Uterus (tissue), 4 donors: ENCODE measurements around the gene PARP4. TPM values are rescaled to one million over a fixed set of nuclear protein-coding genes. Genes with fewer than 3 reads are reported as not detected.
"Not testable (repeated sequence)": the region's sequence is repeated elsewhere in the genome, so short reads cannot be mapped to it uniquely, and the experiment has no call there.

Experiments used
- DNase-seq, 2 donors: peaks; one replicate each; pipeline ENCODE4 v3.0.0-alpha.2; 2019 to 2020
- H3K27ac ChIP-seq, 2 donors: fragments of 200-600 bp; sonication (generic); 1 replicate in 1 of 2; 2 replicates in 1 of 2; pipeline ENCODE4 v1.5.1; 2016 to 2018
- H3K27me3 ChIP-seq, 2 donors: fragments of 200-600 bp; sonication (generic); one replicate each; pipeline ENCODE4 v1.5.1; 2018 to 2019; ENCODE audit warnings: control low read depth in 1 of 2
- H3K36me3 ChIP-seq, 2 donors: fragments of 200-600 bp; sonication (generic); one replicate each; pipeline ENCODE4 v1.5.1; 2019; ENCODE audit warnings: control low read depth in 1 of 2
- H3K4me1 ChIP-seq, 2 donors: fragments of 200-600 bp; sonication (generic); one replicate each; pipeline ENCODE4 v1.5.1; 2018 to 2019; ENCODE audit warnings: control low read depth in 1 of 2
- H3K4me3 ChIP-seq, 2 donors: fragments of 200-600 bp; sonication (generic); 1 replicate in 1 of 2; 2 replicates in 1 of 2; pipeline ENCODE4 v1.5.1; 2018 to 2019; ENCODE audit warnings: mild to moderate bottlenecking in 1 of 2
- H3K9me3 ChIP-seq, 2 donors: fragments of 200-600 bp; sonication (generic); one replicate each; pipeline ENCODE4 v1.5.1; 2019; ENCODE audit warnings: control low read depth in 1 of 2
- POLR2A ChIP-seq, 2 donors: fragments of 450-650 bp; IDR thresholded peaks; one replicate each; pipeline ENCODE4 v1.6.1; 2016; ENCODE audit warnings: antibody characterized with exemption in 2 of 2, mild to moderate bottlenecking in 1 of 2, moderate library complexity in 1 of 2
- intact Hi-C: fragments of 100-400 bp; cut with DNase I; formaldehyde crosslinking; loops from one replicate; pipeline ENCODE4 v1.15.1; 2023; ENCODE audit warnings: low total_unique reads
- total RNA-seq, 4 donors: library from RNA; depleted of rRNA in 3 of 4; stranded (reverse); fragments of >200 nt in 3 of 4; gene quantifications; one replicate each; pipeline versions ENCODE4 v1.1.0 to v1.2.4, GENCODE V29; 2014 to 2023
- TF ChIP-seq, protein P1 (sequence below), 4 experiments: fragments of 200-600 bp in 2 of 4; fragments of 450-650 bp in 2 of 4; sonication (generic) in 2 of 4; IDR thresholded peaks; one replicate each; pipeline ENCODE4 v1.5.1; 2016 to 2019; ENCODE audit warnings: antibody characterized with exemption in 4 of 4, mild to moderate bottlenecking in 2 of 4, moderate library complexity in 1 of 4
- donor health status: DM: yes; HTN: yes; CAD: no.

PARP4 gene
- 10 to 100 TPM; 19.5 to 59.7 (median 43.1) TPM for total RNA-seq

DNA sequence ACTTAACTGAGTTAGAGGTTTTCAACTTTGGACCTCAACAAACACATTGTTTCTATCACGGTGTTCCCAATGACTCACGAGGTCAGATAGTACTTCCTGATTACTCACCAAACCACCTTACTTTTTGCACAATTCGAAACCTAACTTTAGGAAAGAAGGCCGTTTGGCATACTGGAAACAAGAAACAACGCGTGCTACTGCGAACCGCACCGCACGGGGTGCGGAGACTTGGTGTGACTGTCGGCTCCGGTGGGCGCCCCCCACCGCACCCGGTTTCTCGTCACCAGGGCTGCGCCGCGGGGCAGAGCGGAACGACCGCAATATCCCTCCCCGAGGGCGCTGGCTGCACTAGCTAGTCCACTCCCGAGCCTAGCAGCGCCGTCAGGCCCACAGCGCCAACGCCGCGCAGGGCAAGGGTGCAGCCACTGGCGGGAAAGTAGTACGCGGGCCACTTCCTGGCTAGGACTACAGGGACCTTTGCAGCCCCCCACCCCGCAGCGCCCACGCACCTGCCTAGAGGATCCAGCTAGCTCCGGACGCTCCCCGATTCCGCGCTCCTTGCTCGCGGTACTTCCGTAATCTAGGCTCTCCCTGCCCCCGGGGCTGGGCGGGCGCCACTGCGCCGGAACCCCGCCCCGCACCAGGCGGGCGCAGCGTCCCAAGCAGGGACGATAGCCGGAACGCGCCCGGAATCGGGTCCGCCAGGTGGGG is at the start of gene PARP4:
TSS of gene PARP4 (minus strand) at position 582 of the 711 bp plus-strand sequence. CDS start 9,002 bp downstream, outside the sequence.
- no peaks in the 10 kb centered on the region for H3K9me3 ChIP-seq
- intact Hi-C loops = no loop called here
- H3K4me3 ChIP-seq = peak within 1 kb of the TSS; percentile 83 to 86
- H3K27ac ChIP-seq = peak within 1 kb of the TSS; percentile 84 to 85
- TF ChIP-seq, protein P1, sequence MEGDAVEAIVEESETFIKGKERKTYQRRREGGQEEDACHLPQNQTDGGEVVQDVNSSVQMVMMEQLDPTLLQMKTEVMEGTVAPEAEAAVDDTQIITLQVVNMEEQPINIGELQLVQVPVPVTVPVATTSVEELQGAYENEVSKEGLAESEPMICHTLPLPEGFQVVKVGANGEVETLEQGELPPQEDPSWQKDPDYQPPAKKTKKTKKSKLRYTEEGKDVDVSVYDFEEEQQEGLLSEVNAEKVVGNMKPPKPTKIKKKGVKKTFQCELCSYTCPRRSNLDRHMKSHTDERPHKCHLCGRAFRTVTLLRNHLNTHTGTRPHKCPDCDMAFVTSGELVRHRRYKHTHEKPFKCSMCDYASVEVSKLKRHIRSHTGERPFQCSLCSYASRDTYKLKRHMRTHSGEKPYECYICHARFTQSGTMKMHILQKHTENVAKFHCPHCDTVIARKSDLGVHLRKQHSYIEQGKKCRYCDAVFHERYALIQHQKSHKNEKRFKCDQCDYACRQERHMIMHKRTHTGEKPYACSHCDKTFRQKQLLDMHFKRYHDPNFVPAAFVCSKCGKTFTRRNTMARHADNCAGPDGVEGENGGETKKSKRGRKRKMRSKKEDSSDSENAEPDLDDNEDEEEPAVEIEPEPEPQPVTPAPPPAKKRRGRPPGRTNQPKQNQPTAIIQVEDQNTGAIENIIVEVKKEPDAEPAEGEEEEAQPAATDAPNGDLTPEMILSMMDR (IDR thresholded peaks at IDR 0.05) = peak in 2 of 4 experiments; percentile 6 to 12
- peak; percentile 43 to 69 for TF ChIP-seq POLR2A (IDR thresholded peaks at IDR 0.05)
- no peaks in the 10 kb centered on the region for H3K4me1 ChIP-seq
- no peaks in the 10 kb centered on the region for H3K27me3 ChIP-seq
- DNase-seq = peak; percentile 61 to 73
- H3K36me3 ChIP-seq = no peaks in the 10 kb centered on the region

DNA sequence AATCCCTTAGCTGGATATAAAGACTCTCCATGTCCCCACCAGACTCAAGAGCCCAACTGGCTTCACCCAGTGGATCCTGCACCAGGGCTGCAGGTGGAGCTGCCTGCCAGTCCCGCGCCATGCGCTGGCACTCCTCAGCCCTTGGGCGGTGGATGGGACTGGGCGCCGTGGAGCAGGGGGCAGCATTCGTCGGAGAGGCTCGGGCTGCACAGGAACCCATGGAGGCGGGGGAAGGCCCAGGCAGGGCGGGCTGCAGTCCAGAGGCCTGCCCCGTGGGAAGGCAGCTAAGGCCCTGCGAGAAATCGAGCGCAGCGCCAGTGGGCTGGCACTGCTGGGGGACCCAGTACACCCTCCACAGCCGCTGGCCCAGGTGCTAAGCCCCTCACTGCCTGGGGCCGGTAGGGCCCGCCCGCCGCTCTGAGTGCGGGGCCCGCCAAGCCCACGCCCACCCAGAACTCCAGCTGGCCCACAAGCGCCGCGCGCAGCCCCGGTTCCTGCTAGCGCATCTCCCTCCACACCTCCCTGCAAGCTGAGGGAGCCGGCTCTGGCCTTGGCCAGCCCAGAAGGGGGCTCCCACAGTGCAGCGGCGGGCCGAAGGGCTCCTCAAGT is 48.1 kb upstream of the PARP4 start:
- H3K27me3 ChIP-seq, H3K4me1 ChIP-seq, H3K4me3 ChIP-seq, H3K36me3 ChIP-seq, H3K9me3 ChIP-seq, DNase-seq, intact Hi-C loops, H3K27ac ChIP-seq: not testable (repeated sequence)

GRCh38 chr13:24559431-24560218 is 47.0 kb upstream of the PARP4 start:
- H3K36me3 ChIP-seq, H3K9me3 ChIP-seq, H3K4me3 ChIP-seq, H3K27ac ChIP-seq, DNase-seq, H3K27me3 ChIP-seq, intact Hi-C loops, H3K4me1 ChIP-seq: not testable (repeated sequence)

GRCh38 chr13:24557081-24557480 is 44.5 kb upstream of the PARP4 start:
- no peak overlapping the region for H3K27ac ChIP-seq

DNA sequence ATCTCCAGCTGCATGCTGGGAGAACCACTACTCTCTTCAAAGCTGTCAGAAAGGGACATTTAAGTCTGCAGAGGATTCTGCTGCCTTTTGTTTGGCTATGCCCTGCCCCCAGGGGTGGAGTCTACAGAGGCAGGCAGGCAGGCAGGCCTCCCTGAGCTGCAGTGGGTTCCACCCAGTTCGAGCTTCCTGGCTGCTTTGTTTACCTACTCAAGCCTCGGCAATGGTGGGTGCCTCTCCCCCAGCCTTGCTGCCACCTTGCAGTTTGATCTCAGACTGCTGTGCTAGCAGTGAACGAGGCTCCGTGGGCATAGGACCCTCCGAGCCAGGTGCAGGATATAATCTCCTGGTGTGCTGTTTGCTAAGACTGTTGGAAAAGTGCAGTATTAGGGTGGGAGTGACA is 41.3 kb upstream of the PARP4 start:
- H3K27me3 ChIP-seq, H3K36me3 ChIP-seq, H3K4me1 ChIP-seq, H3K27ac ChIP-seq, intact Hi-C loops, DNase-seq, H3K4me3 ChIP-seq, H3K9me3 ChIP-seq: not testable (repeated sequence)

More at GRCh38 chr13:24557081-24557480, 44.5 kb upstream of the PARP4 start:
- DNase-seq = no peak
- TF ChIP-seq, protein P1 (IDR thresholded peaks at IDR 0.05) = no peak
- TF ChIP-seq POLR2A (IDR thresholded peaks at IDR 0.05) = no peak
- Histone ChIP-seq H3K27me3 (no peaks in the 10 kb centered on the region), H3K9me3 (no peaks in the 10 kb centered on the region), H3K4me1 (no peaks in the 10 kb centered on the region), H3K4me3 (no peak overlapping the region), H3K36me3 (no peaks in the 10 kb centered on the region)
- intact Hi-C loops = no loop called here

DNA sequence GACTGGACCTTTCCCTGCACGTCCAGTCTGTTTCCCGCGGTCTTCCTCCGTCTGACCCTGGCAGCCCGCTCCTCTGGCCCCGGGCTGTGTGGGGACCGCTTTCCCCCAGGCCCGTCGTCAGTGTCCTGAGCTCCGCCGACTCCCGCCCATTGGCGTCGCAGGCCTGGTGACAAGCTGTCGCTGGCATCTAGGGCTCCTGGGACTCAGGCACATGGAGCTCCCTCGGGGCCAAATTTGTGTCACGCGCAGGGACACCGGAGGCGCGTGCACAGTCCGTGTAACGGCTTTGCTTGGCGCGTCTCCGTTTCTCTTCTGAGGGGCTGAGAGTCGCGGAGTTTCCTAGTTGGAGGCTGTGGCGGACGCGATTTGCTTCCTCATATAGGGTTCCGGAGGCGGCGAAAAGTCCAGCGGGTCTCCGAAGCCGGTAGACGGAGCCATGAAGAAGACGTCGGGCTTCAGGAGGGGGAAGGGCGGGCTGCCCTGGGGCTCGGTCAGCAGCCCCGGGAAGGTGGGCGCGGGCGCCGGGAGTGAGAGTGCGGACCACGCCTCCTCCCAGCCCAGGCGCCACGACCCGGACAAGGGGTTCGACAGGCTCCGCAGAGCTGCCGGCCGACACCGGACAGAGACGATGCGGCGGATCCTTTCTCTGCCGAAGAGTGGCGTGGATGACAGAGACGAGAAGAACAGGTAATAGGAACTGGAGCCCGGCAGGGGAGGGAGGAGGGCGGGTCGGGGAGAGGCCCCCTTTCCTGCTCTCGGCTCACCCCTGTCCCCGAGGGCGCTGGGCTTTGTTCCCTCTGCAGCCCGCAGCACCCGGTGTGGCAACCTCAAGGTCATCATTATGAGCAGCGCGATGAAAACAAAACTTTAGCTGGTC is 29.1 kb upstream of the PARP4 start:
- H3K36me3 ChIP-seq, H3K4me1 ChIP-seq, H3K27me3 ChIP-seq, H3K27ac ChIP-seq, DNase-seq, intact Hi-C loops, H3K9me3 ChIP-seq: not testable (repeated sequence)
- H3K4me3 ChIP-seq = peak overlapping the region in 1 of 2 donors; percentile 24
